Sigmoid colon (tissue), 7 donors: ENCODE results near the gene LRRN1. TPM values are rescaled to one million over a fixed set of nuclear protein-coding genes. Genes with fewer than 3 reads are reported as not detected.

Experiments used
- DNase-seq: peaks from one replicate; pipeline ENCODE4 v3.0.0-alpha.2; 2019
- H3K27ac ChIP-seq, 4 donors: fragments of 200-600 bp; sonication (generic); one replicate each; pipeline ENCODE4 v1.5.1; 2016 to 2019; ENCODE audit warnings: mild to moderate bottlenecking in 1 of 4
- H3K27me3 ChIP-seq, 3 donors: fragments of 200-600 bp; sonication (generic); one replicate each; pipeline ENCODE4 v1.5.1; 2019; ENCODE audit warnings: mild to moderate bottlenecking in 1 of 3
- H3K36me3 ChIP-seq, 4 donors: fragments of 200-600 bp; sonication (generic); one replicate each; pipeline ENCODE4 v1.5.1; 2016 to 2019
- H3K4me1 ChIP-seq, 4 donors: fragments of 200-600 bp; sonication (generic); one replicate each; pipeline ENCODE4 v1.5.1; 2017 to 2019
- H3K4me3 ChIP-seq, 4 donors: fragments of 200-600 bp; sonication (generic); one replicate each; pipeline ENCODE4 v1.5.1; 2017 to 2019; ENCODE audit warnings: mild to moderate bottlenecking in 2 of 4, moderate library complexity in 1 of 4
- H3K9me3 ChIP-seq, 4 donors: fragments of 200-600 bp in 3 of 4; sonication (generic) in 3 of 4; one replicate each; pipeline versions ENCODE4 v1.5.1 to v1.6.1; 2013 to 2019
- EP300 ChIP-seq, 4 donors: sonication (generic); formaldehyde crosslinking; IDR thresholded peaks; one replicate each; pipeline ENCODE4 v1.6.1; 2017; ENCODE audit warnings: antibody characterized with exemption in 4 of 4
- POLR2A ChIP-seq, 2 donors: fragments of 450-650 bp; IDR thresholded peaks; one replicate each; pipeline ENCODE4 v1.6.1; 2016; ENCODE audit warnings: antibody characterized with exemption in 2 of 2, mild to moderate bottlenecking in 2 of 2, moderate library complexity in 2 of 2
- POLR2AphosphoS5 ChIP-seq, 4 donors: sonication (generic); formaldehyde crosslinking; IDR thresholded peaks; one replicate each; pipeline ENCODE4 v1.6.1; 2017; ENCODE audit warnings: antibody characterized with exemption in 4 of 4
- WGBS, 2 donors: extraction: QIAGEN DNeasy Blood & Tissue Kit; methylation state at CpG; one replicate each; pipeline ENCODE4 v1.1.7; 2013; 5-methylcytosine and 5-hydroxymethylcytosine counted together
- intact Hi-C: fragments of 100-400 bp; cut with DNase I; formaldehyde crosslinking; loops from one replicate; pipeline ENCODE4 v1.15.1; 2023
- polyA plus RNA-seq, 3 donors: library from polyadenylated mRNA; stranded (reverse); fragments of 200-250 nt; gene quantifications; one replicate each; pipeline ENCODE4 v1.2.3, GENCODE V29; 2013
- total RNA-seq, 4 donors: library from RNA; depleted of rRNA; stranded (reverse); fragments of >200 nt; gene quantifications; one replicate each; pipeline ENCODE4 v1.1.0, GENCODE V29; 2016
- TF ChIP-seq, protein P1 (sequence below), 4 experiments: fragments of 450-650 bp in 3 of 4; fragments of 200-600 bp in 1 of 4; IDR thresholded peaks; one replicate each; pipeline ENCODE4 v1.5.1; 2016 to 2019; ENCODE audit warnings: antibody characterized with exemption in 4 of 4, mild to moderate bottlenecking in 3 of 4, moderate library complexity in 2 of 4
- donor health status: healthy with polysubstance abuse.
- donor health status: Bipolar disorder and iron deficiency.
- donor health status: healthy.

The LRRN1 gene
- 1 to 10 TPM in 1 of 4 donors, under 1 TPM in 3; 0.14 to 1.1 (median 0.22) TPM for total RNA-seq
- under 1 TPM in 1 of 3 donors, not detected in 2; 0.34 TPM for polyA plus RNA-seq

DNA sequence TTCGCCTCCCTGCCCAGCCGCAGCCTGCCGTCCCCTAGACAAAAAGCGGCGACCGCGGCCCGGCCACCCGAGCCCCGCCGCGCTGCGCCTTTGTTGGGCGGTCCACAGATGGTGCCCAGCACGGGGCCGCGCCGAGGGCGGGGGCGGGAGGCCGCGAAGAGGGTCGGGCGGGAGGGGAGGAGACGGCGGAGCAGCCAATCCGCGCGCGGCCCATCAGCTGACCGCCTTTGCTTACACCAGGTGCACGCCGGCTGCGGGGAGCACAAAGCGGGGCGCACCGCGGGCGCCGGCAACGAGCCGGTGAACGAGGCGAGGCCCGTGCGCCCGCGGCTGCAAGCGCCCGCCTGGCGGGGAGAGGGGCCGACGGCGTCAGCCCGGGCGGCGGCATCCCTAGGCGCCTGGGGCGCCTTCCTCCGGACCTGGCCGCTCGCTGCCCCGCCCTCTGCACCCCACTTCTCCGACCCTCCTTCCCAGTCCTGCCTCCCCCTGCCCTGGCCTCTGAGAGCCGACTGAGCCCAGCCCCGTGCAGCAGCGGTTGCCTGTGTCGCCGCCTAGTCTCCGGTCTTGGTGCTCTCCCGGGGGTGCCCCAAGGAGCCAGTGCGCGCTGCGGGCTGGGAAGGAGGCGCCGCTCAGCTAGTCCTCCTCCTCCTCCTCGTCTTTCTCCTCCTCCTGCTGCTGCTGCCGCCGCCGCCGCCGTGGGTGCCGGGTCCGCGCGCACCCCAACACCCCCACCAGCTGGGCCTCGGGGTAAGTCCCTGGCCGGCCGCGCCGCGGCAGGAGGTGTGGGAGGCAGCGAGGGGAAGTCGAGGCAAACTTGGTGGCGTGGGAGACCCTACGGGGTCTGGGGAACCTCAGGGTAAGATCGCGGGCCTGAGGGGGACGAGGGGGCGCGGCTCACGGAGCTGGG, at the start of gene LRRN1:
Gene LRRN1 (plus strand): TSS at position 259 of the 907 bp plus-strand sequence. CDS start 45,211 bp downstream, outside the sequence.
- Histone ChIP-seq H3K9me3 (no peaks in the 10 kb centered on the region), H3K4me3 (peak within 1 kb of the TSS; percentile 19 to 57 (median 52)), H3K4me1 (peaks cover 0 to 30% (median 27%) of the 10 kb centered on the region in 4 donors), H3K36me3 (no peaks in the 10 kb centered on the region), H3K27ac (peak within 1 kb of the TSS in 1 of 4 donors; percentile 27), H3K27me3 (peaks cover 0 to 52% (median 9%) of the 10 kb centered on the region in 3 donors)
- intact Hi-C loops: no loop called here
- DNase-seq: peak; percentile 61
- peak in 1 of 4 donors; percentile 15 for TF ChIP-seq POLR2AphosphoS5 (IDR thresholded peaks at IDR 0.05)
- no peak for TF ChIP-seq POLR2A (IDR thresholded peaks at IDR 0.05)
- 1% methylated on average over 102 of the region's 102 CpGs for WGBS, 2 donors

DNA sequence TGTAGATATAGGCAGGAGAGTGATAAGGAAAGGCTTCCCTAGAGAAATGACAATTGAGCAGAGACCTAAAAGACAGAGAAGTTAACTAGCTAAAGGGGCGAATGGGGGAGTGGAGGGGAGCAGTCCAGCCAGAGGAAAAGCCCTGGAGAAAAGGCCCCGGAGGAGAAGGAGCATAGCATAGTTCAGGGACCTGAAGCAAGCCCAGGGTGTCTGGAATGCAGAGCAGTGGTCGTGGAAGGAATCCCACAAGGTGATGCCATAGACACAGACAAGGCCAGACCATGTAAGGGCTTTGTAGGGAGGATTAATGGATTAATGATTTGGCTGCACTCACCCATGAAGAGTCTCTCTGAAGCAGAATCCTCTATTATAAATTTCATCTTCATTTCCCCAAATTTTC, 45.8 kb upstream of the LRRN1 start:
- Histone ChIP-seq H3K27me3 (no peaks in the 10 kb centered on the region), H3K4me3 (no peak overlapping the region), H3K27ac (no peak overlapping the region), H3K4me1 (no peaks in the 10 kb centered on the region), H3K36me3 (no peaks in the 10 kb centered on the region), H3K9me3 (no peaks in the 10 kb centered on the region)
- 67 to 72% methylated on average over 3 of the region's 3 CpGs for WGBS, 2 donors
- no peak for DNase-seq
- TF ChIP-seq EP300 (IDR thresholded peaks at IDR 0.05) (no peak), POLR2AphosphoS5 (IDR thresholded peaks at IDR 0.05) (no peak), POLR2A (IDR thresholded peaks at IDR 0.05) (no peak)
- TF ChIP-seq, protein P1, sequence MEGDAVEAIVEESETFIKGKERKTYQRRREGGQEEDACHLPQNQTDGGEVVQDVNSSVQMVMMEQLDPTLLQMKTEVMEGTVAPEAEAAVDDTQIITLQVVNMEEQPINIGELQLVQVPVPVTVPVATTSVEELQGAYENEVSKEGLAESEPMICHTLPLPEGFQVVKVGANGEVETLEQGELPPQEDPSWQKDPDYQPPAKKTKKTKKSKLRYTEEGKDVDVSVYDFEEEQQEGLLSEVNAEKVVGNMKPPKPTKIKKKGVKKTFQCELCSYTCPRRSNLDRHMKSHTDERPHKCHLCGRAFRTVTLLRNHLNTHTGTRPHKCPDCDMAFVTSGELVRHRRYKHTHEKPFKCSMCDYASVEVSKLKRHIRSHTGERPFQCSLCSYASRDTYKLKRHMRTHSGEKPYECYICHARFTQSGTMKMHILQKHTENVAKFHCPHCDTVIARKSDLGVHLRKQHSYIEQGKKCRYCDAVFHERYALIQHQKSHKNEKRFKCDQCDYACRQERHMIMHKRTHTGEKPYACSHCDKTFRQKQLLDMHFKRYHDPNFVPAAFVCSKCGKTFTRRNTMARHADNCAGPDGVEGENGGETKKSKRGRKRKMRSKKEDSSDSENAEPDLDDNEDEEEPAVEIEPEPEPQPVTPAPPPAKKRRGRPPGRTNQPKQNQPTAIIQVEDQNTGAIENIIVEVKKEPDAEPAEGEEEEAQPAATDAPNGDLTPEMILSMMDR (IDR thresholded peaks at IDR 0.05): no peak
- intact Hi-C loops: no loop called here

DNA sequence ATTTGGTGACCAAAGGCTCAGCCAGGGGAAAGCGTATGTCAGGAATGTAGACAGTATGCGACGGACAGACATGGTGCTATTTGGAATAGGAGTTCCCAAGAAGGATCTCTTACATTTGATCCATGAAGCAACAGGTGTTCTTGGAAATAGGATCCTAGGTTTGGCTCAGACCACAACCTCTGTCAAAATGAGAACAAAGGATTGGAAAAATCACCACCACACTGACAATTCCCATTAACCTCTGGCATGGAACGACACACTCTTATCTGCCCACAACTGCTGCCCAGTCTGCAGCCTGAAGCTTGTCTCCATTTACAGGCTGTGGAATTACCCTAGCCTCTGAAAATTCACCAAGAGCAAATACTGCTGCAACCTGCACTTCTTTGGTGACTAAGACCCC, 33.6 kb upstream of the LRRN1 start:
- TF ChIP-seq POLR2AphosphoS5 (IDR thresholded peaks at IDR 0.05) (no peak), POLR2A (IDR thresholded peaks at IDR 0.05) (no peak), EP300 (IDR thresholded peaks at IDR 0.05) (no peak)
- TF ChIP-seq, protein P1 (IDR thresholded peaks at IDR 0.05): no peak
- Histone ChIP-seq H3K27me3 (no peaks in the 10 kb centered on the region), H3K9me3 (no peaks in the 10 kb centered on the region), H3K4me1 (no peaks in the 10 kb centered on the region), H3K36me3 (no peaks in the 10 kb centered on the region), H3K4me3 (no peak overlapping the region), H3K27ac (no peak overlapping the region)
- DNase-seq: no peak
- intact Hi-C loops: no loop called here
- 92 to 93% methylated on average over 4 of the region's 4 CpGs for WGBS, 2 donors

DNA sequence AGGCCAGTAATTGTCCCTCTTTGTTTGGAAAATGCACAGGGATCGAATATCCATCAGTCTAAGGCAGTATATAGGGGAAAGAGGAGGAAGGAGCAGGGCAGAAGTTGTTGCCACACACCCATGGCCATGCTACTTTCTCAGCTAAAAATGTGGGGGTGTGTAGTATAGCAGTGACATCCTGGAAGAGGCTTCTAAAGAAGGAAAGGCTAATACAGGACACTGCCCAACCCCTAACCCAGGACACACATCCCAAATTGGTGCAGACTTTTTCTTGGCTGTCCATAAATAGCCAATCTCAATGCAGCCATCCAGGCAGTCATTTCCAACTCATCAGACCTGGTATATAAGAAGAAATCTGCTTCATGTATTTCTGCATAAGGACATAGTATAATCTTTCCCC, 33.1 kb upstream of the LRRN1 start:
- Histone ChIP-seq H3K4me3 (no peak overlapping the region), H3K9me3 (no peaks in the 10 kb centered on the region), H3K27me3 (no peaks in the 10 kb centered on the region), H3K36me3 (no peaks in the 10 kb centered on the region), H3K4me1 (no peaks in the 10 kb centered on the region), H3K27ac (no peak overlapping the region)
- no peak for DNase-seq
- intact Hi-C loops: no loop called here
- TF ChIP-seq, protein P1 (IDR thresholded peaks at IDR 0.05): no peak
- no peak for TF ChIP-seq POLR2A (IDR thresholded peaks at IDR 0.05)
- 37 to 50% methylated on average over 1 of the region's 1 CpG for WGBS, 2 donors

DNA sequence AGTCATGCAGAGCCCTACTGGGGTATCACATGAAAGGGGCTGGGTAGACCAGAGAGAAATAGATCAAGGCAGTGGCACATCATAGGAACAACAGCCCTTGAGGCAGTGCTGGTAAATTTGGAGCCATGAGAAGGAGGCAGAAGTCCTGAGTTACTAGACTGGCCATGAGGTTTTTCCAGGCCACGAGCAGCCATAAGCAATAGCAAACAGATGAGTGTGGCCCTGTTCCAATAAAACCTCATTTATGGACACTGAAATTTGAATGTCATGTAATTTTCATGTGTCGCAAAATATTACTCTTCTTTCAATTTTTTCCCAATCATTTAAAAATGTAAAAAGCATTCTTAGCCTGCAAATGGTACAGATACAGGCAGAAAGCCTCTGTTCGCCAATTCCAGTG, 28.1 kb upstream of the LRRN1 start:
- Histone ChIP-seq H3K9me3 (peaks cover 0 to 6% (median 1%) of the 10 kb centered on the region in 4 donors), H3K36me3 (peaks cover 0 to 3% (median 0%) of the 10 kb centered on the region in 4 donors), H3K27ac (no peak overlapping the region), H3K4me1 (no peaks in the 10 kb centered on the region), H3K27me3 (no peaks in the 10 kb centered on the region), H3K4me3 (no peak overlapping the region)
- WGBS, 2 donors: 78 to 83% methylated on average over 3 of the region's 3 CpGs
- no peak for TF ChIP-seq EP300 (IDR thresholded peaks at IDR 0.05)
- TF ChIP-seq, protein P1 (IDR thresholded peaks at IDR 0.05): no peak
- no peak for TF ChIP-seq POLR2AphosphoS5 (IDR thresholded peaks at IDR 0.05)
- no peak for TF ChIP-seq POLR2A (IDR thresholded peaks at IDR 0.05)
- intact Hi-C loops: no loop called here
- DNase-seq: no peak
